GM19193 (cell line): ENCODE measurements around the gene ACOT8.

Experiments
- POLR2A ChIP-seq: IDR thresholded peaks from 4 replicates; pipeline ENCODE4 v1.6.1; 2011; ENCODE audit not compliant: insufficient read depth, insufficient read length; ENCODE audit errors: extremely low read depth

ACOT8 gene

GRCh38 chr20:45857114-45857881 is at the start of gene ACOT8, which contains the start of gene ZSWIM3:
Gene ACOT8 (minus strand): TSS chr20:45857392. CDS start chr20:45857315, 77 bp downstream.
Gene ZSWIM3 (plus strand): TSS chr20:45857614. CDS start chr20:45857826, 212 bp downstream.
- TF ChIP-seq POLR2A, result peak; percentile 94

GRCh38 chr20:45905505-45906079 is 48.4 kb upstream of the ACOT8 start:
- no peak for TF ChIP-seq POLR2A

GRCh38 chr20:45904583-45905504 is 47.7 kb upstream of the ACOT8 start:
- TF ChIP-seq POLR2A, result no peak

- TF ChIP-seq POLR2A, result no peak
Measured at GRCh38 chr20:45902199-45902701, 45.1 kb upstream of the ACOT8 start.

- TF ChIP-seq POLR2A, result no peak
Measured at GRCh38 chr20:45899046-45899835, 42.0 kb upstream of the ACOT8 start.

- TF ChIP-seq POLR2A, result no peak
Measured at GRCh38 chr20:45898285-45898684, 41.1 kb upstream of the ACOT8 start.

- no peak for TF ChIP-seq POLR2A
Measured at GRCh38 chr20:45897692-45898091, 40.5 kb upstream of the ACOT8 start.

GRCh38 chr20:45897289-45897688 is 40.1 kb upstream of the ACOT8 start:
- TF ChIP-seq POLR2A, result no peak

GRCh38 chr20:45896641-45897161 is 39.5 kb upstream of the ACOT8 start:
- TF ChIP-seq POLR2A, result no peak

- TF ChIP-seq POLR2A, result no peak
Measured at GRCh38 chr20:45894797-45895196, 37.6 kb upstream of the ACOT8 start.

GRCh38 chr20:45893831-45894230 is 36.6 kb upstream of the ACOT8 start:
- no peak for TF ChIP-seq POLR2A

GRCh38 chr20:45892828-45893500 is 35.8 kb upstream of the ACOT8 start:
- no peak for TF ChIP-seq POLR2A

GRCh38 chr20:45892049-45892825 is 35.0 kb upstream of the ACOT8 start:
- TF ChIP-seq POLR2A, result no peak
